Measurements from ENCODE around the gene MT1E.
"Not testable (repeated sequence)": the region's sequence is repeated elsewhere in the genome, so short reads cannot be mapped to it uniquely, and the experiment has no call there.

MT1E gene

GRCh38 chr16:56625140-56625942, at the start of gene MT1E:
MT1E (plus strand) TSS chr16:56625781; CDS start chr16:56625852, 71 bp downstream.
- peak; percentile 55 for DNase-seq (ENCODE audit: low spot score)

- DNase-seq (ENCODE audit: low spot score): peak; percentile 52
Observed at GRCh38 chr16:56576585-56577299, 48.8 kb upstream of the MT1E start.

GRCh38 chr16:56577300-56577625, 48.3 kb upstream of the MT1E start:
- no peak for DNase-seq (ENCODE audit: low spot score)

- DNase-seq (ENCODE audit: low spot score): no peak
Observed at GRCh38 chr16:56580391-56581048, 45.1 kb upstream of the MT1E start.

- not testable (repeated sequence) for DNase-seq (ENCODE audit: low spot score)
Observed at GRCh38 chr16:56582911-56583310, 42.7 kb upstream of the MT1E start.

- DNase-seq (ENCODE audit: low spot score): no peak
Observed at GRCh38 chr16:56583351-56584168, 42.0 kb upstream of the MT1E start.

- no peak for DNase-seq (ENCODE audit: low spot score)
Observed at GRCh38 chr16:56584276-56584675, 41.3 kb upstream of the MT1E start.

- no peak for DNase-seq (ENCODE audit: low spot score)
Observed at GRCh38 chr16:56588781-56589140, 36.8 kb upstream of the MT1E start.

- no peak for DNase-seq (ENCODE audit: low spot score)
Observed at GRCh38 chr16:56589141-56590039, 36.2 kb upstream of the MT1E start, which contains the start of gene MT3. MT3 (plus strand) TSS chr16:56589528; CDS start chr16:56589591, 63 bp downstream.

- DNase-seq (ENCODE audit: low spot score): no peak
Observed at GRCh38 chr16:56591377-56592060, 34.1 kb upstream of the MT1E start.

GRCh38 chr16:56593573-56594291, 31.8 kb upstream of the MT1E start:
- no peak for DNase-seq (ENCODE audit: low spot score)

- no peak for DNase-seq (ENCODE audit: low spot score)
Observed at GRCh38 chr16:56594292-56594619, 31.3 kb upstream of the MT1E start.

GRCh38 chr16:56600398-56600999, 25.1 kb upstream of the MT1E start:
- DNase-seq (ENCODE audit: low spot score): no peak

GRCh38 chr16:56601325-56601724, 24.3 kb upstream of the MT1E start:
- DNase-seq (ENCODE audit: low spot score): no peak

GRCh38 chr16:56603589-56603988, 22.0 kb upstream of the MT1E start:
- DNase-seq (ENCODE audit: low spot score): peak; percentile 51

GRCh38 chr16:56604966-56605365, 20.6 kb upstream of the MT1E start:
- DNase-seq (ENCODE audit: low spot score): no peak

GRCh38 chr16:56605475-56605874, 20.1 kb upstream of the MT1E start:
- DNase-seq (ENCODE audit: low spot score): no peak

GRCh38 chr16:56606071-56606475, 19.5 kb upstream of the MT1E start:
- no peak for DNase-seq (ENCODE audit: low spot score)

- DNase-seq (ENCODE audit: low spot score): no peak
Observed at GRCh38 chr16:56606476-56607108, 19.0 kb upstream of the MT1E start.

All from HuH-7 (cell line).